ENCODE measurements around the gene ATP5PF. TPM values are rescaled to one million over a fixed set of nuclear protein-coding genes. Genes with fewer than 3 reads are reported as not detected.

Gene ATP5PF
- total RNA-seq, 1 donor from 2014 or later, result 57.9 TPM

Other genes starting within 250 kb of the ATP5PF start
- 34.2 TPM for gene MRPL39, start 127.4 kb downstream of the ATP5PF start, total RNA-seq
- gene JAM2, start 95.6 kb downstream of the ATP5PF start, total RNA-seq, result 15.5 TPM
- gene GABPA, start 68 bp upstream of the ATP5PF start, total RNA-seq, result 42.8 TPM

All from frontal cortex (tissue), 1 donor.